ENCODE measurements around the gene CFAP299.
"Not testable (repeated sequence)": the region's sequence is repeated elsewhere in the genome, so short reads cannot be mapped to it uniquely, and the experiment has no call there.

DNA sequence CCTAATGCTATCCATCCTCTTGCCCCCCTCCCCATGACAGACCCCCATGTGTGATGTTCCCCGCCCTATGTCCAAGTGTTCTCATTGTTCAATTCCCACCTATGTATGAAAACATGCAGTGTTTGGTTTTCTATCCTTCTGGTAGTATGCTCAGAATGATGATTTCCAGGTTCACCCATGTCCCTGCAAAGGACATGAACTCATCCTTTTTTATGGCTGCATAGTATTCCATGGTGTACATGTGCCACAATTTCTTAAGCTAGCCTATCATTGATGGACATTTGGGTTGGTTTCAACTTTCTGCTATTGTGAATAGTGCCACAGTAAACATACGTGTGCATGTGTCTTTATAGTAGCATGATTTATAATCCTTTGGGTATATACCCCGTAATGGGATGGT is 334.6 kb downstream of the CFAP299 start:
- not testable (repeated sequence) for TF ChIP-seq POLR2AphosphoS5 (IDR thresholded peaks at IDR 0.05)
- TF ChIP-seq, protein P1, sequence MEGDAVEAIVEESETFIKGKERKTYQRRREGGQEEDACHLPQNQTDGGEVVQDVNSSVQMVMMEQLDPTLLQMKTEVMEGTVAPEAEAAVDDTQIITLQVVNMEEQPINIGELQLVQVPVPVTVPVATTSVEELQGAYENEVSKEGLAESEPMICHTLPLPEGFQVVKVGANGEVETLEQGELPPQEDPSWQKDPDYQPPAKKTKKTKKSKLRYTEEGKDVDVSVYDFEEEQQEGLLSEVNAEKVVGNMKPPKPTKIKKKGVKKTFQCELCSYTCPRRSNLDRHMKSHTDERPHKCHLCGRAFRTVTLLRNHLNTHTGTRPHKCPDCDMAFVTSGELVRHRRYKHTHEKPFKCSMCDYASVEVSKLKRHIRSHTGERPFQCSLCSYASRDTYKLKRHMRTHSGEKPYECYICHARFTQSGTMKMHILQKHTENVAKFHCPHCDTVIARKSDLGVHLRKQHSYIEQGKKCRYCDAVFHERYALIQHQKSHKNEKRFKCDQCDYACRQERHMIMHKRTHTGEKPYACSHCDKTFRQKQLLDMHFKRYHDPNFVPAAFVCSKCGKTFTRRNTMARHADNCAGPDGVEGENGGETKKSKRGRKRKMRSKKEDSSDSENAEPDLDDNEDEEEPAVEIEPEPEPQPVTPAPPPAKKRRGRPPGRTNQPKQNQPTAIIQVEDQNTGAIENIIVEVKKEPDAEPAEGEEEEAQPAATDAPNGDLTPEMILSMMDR (IDR thresholded peaks at IDR 0.05): not testable (repeated sequence)

Measured in esophagus muscularis mucosa (tissue), 3 donors.